SK-N-SH (cell line): Measurements from ENCODE around the gene ZSCAN22. TPM values are rescaled to one million over a fixed set of nuclear protein-coding genes. Genes with fewer than 3 reads are reported as not detected.

ENCODE experiments used
- CTCF ChIA-PET: fragments of 300-600, 350-600 bp; formaldehyde crosslinking; extraction: SDS; loops from one replicate; lab custom pipeline; 2021; lab: Yijun Ruan, JAX
- POLR2A ChIA-PET: fragments of 350-600 bp; sonication (Branson Sonifier 250); formaldehyde crosslinking; extraction: SDS; loops from one replicate; lab custom pipeline; 2020; ENCODE audit warnings: antibody characterized with exemption, inconsistent platforms; lab: Yijun Ruan, JAX
- DNase-seq: peaks from one replicate; pipeline ENCODE4 v3.0.0; 2012
- H2AFZ ChIP-seq: fragments of 200-600 bp; sonication (generic); 2 replicates; pipeline ENCODE4 v1.8.1; 2016; ENCODE audit warnings: antibody characterized with exemption, mild to moderate bottlenecking, low read depth
- H3F3A ChIP-seq: fragments of 200-600 bp; sonication (generic); replicated peaks from 2 replicates; pipeline ENCODE3; 2016; ENCODE audit warnings: antibody characterized with exemption, mild to moderate bottlenecking; ENCODE audit not compliant: insufficient read depth
- H3K27ac ChIP-seq, 2 experiments: fragments of 200-500 bp in 1 of 2; fragments of 200-600 bp in 1 of 2; sonication (Bioruptor generic) in 1 of 2; sonication (generic), shearing (Covaris generic) in 1 of 2; 2 replicates each; pipeline versions ENCODE4 v1.5.1 to v1.6.1; 2014 to 2016; ENCODE audit warnings: low read depth in 2 of 2, inconsistent platforms in 1 of 2, low read length in 1 of 2, mild to moderate bottlenecking in 1 of 2, mixed read lengths in 1 of 2
- H3K27me3 ChIP-seq: fragments of 200-600 bp; sonication (generic), shearing (Covaris generic); 2 replicates; pipeline ENCODE4 v1.6.1; 2016; ENCODE audit warnings: mixed run types; ENCODE audit not compliant: insufficient read depth
- H3K36me3 ChIP-seq, 2 experiments: fragments of 200-500 bp in 1 of 2; fragments of 200-600 bp in 1 of 2; sonication (Bioruptor generic) in 1 of 2; sonication (generic) in 1 of 2; replicated peaks in 1 of 2; 2 replicates each; pipeline versions ENCODE3 to v1.5.1; 2014 to 2016; ENCODE audit warnings: low read length in 1 of 2, mild to moderate bottlenecking in 1 of 2; ENCODE audit not compliant: insufficient read depth in 2 of 2, control insufficient read depth in 1 of 2
- H3K4me1 ChIP-seq, 2 experiments: fragments of 200-500 bp in 1 of 2; fragments of 200-600 bp in 1 of 2; sonication (Bioruptor generic) in 1 of 2; sonication (generic), shearing (Covaris generic) in 1 of 2; 2 replicates each; pipeline versions ENCODE4 v1.5.1 to v1.6.1; 2014 to 2016; ENCODE audit warnings: low read depth in 1 of 2, low read length in 1 of 2, mixed run types in 1 of 2; ENCODE audit not compliant: insufficient read depth in 2 of 2, control insufficient read depth in 1 of 2
- H3K4me2 ChIP-seq: fragments of 200-600 bp; sonication (generic), shearing (Covaris generic); 2 replicates; pipeline ENCODE4 v1.6.1; 2017; ENCODE audit warnings: mixed run types
- H3K4me3 ChIP-seq, 2 experiments: fragments of 200-500 bp in 1 of 2; fragments of 200-600 bp in 1 of 2; sonication (Bioruptor generic) in 1 of 2; sonication (generic), shearing (Covaris generic) in 1 of 2; 2 replicates each; pipeline versions ENCODE4 v1.5.1 to v1.8.1; 2014 to 2016; ENCODE audit warnings: low read depth in 2 of 2, inconsistent platforms in 1 of 2, low read length in 1 of 2, mild to moderate bottlenecking in 1 of 2, mixed read lengths in 1 of 2, moderate library complexity in 1 of 2
- H3K79me2 ChIP-seq: fragments of 200-600 bp; sonication (generic); 2 replicates; pipeline ENCODE4 v1.8.1; 2017; ENCODE audit warnings: mild to moderate bottlenecking; ENCODE audit not compliant: insufficient read depth
- H3K9ac ChIP-seq: fragments of 200-600 bp; sonication (generic); 2 replicates; pipeline ENCODE4 v1.6.1; 2017; ENCODE audit warnings: mixed run types
- H3K9me2 ChIP-seq: fragments of 200-600 bp; sonication (generic); 2 replicates; pipeline ENCODE4 v1.6.1; 2017; ENCODE audit warnings: mixed run types
- H3K9me3 ChIP-seq: fragments of 200-600 bp; sonication (generic); 2 replicates; pipeline ENCODE4 v1.6.1; 2017; ENCODE audit warnings: mixed run types, mild to moderate bottlenecking, moderate library complexity
- H4K20me1 ChIP-seq: fragments of 200-600 bp; sonication (generic); 2 replicates; pipeline ENCODE4 v1.6.1; 2017; ENCODE audit warnings: mild to moderate bottlenecking, mixed run types; ENCODE audit not compliant: insufficient read depth
- CHD2 ChIP-seq: fragments of 150-350 bp; IDR thresholded peaks from 2 replicates; pipeline ENCODE4 v1.6.1; 2018; ENCODE audit warnings: low read length; ENCODE audit not compliant: partially characterized antibody
- ELF1 ChIP-seq: IDR thresholded peaks from 2 replicates; pipeline ENCODE4 v1.4.0; 2012
- EP300 ChIP-seq, 2 experiments: IDR thresholded peaks; 2 replicates each; pipeline versions ENCODE4 v1.4.0 to v1.6.1; 2012; ENCODE audit warnings: borderline replicate concordance in 1 of 2, low read depth in 1 of 2, low read length in 1 of 2
- FOXM1 ChIP-seq: IDR thresholded peaks from 2 replicates; pipeline ENCODE4 v1.4.0; 2012; ENCODE audit warnings: low read depth, mild to moderate bottlenecking
- GABPA ChIP-seq: IDR thresholded peaks from 2 replicates; pipeline ENCODE4 v1.4.0; 2012; ENCODE audit warnings: low read depth, mild to moderate bottlenecking
- GATA2 ChIP-seq: sonication (generic); formaldehyde crosslinking; IDR thresholded peaks from 2 replicates; pipeline ENCODE4 v1.5.0; 2020; ENCODE audit warnings: mild to moderate bottlenecking, missing genetic modification reagents
- NRF1 ChIP-seq: IDR thresholded peaks from 2 replicates; pipeline ENCODE4 v1.6.1; 2012; ENCODE audit warnings: low read depth, mild to moderate bottlenecking, low read length
- RCOR1 ChIP-seq: fragments of 150-350 bp; IDR thresholded peaks from 2 replicates; pipeline ENCODE4 v1.6.1; 2017; ENCODE audit warnings: antibody characterized with exemption, low read length
- RFX5 ChIP-seq: IDR thresholded peaks from 2 replicates; pipeline ENCODE4 v1.6.1; 2012; ENCODE audit warnings: mild to moderate bottlenecking, improper control_type of control experiment, low read length
- RXRA ChIP-seq: IDR thresholded peaks from 2 replicates; pipeline ENCODE4 v1.4.0; 2012; ENCODE audit warnings: low read depth, mild to moderate bottlenecking, borderline replicate concordance
- SMC3 ChIP-seq: IDR thresholded peaks from 2 replicates; pipeline ENCODE4 v1.6.1; 2012; ENCODE audit warnings: low read depth, low read length, improper control_type of control experiment
- TCF12 ChIP-seq: IDR thresholded peaks from 2 replicates; pipeline ENCODE4 v1.4.0; 2012
- whole genome bisulfite sequencing: methylation state at CpG from one replicate; pipeline ENCODE4 v1.1.6; 2017; ENCODE audit warnings: low lambda C conversion rate; 5-methylcytosine and 5-hydroxymethylcytosine counted together
- polyA plus RNA-seq, 3 experiments: library from polyadenylated mRNA; depleted of rRNA; stranded (reverse); fragments of >200 nt; gene quantifications; 2 replicates each; pipeline ENCODE4 v1.2.3, GENCODE V29; 2012
- TF ChIP-seq, protein P1 (sequence below): IDR thresholded peaks from 2 replicates; pipeline ENCODE4 v1.4.0; 2012; ENCODE audit warnings: low read depth
- TF ChIP-seq, protein P2 (sequence below): fragments of 150-350 bp; IDR thresholded peaks from 2 replicates; pipeline ENCODE4 v1.6.1; 2016; ENCODE audit warnings: mild to moderate bottlenecking, low read depth, low read length

The ZSCAN22 gene
- polyA plus RNA-seq, 1 of the 3 experiments (the other 2 are of a cell fraction) = 2.3 TPM

DNA sequence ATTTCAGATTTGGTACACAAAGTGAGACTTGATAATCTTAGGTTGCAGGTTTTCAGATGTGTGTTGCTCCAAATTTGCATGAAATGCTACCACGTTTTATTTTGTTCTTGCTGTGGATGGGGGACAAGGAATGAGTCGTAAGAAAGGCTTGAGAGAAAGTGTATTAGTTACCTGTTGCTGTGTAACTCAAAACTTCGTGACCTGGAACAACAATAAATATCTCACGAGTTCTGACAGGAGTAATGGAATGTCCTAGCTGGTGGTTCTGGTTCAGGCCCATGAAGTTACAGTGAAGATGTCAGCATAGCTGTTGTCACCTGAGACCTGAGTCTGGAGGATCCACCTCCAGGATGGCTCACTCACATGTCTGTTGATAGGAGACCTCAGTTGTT is 46.9 kb upstream of the ZSCAN22 start:
- TF ChIP-seq ELF1 = no peak
- no peak for TF ChIP-seq RCOR1
- TF ChIP-seq EP300 (IDR thresholded peaks at IDR 0.05; ENCODE audit: borderline replicate concordance in 1 of 2, low read depth in 1 of 2, low read length in 1 of 2) = no peak
- no peak for TF ChIP-seq FOXM1
- no peak for TF ChIP-seq RXRA
- no peak for TF ChIP-seq GATA2 (CRISPR knock-in tag)
- TF ChIP-seq GABPA = no peak
- TF ChIP-seq, protein P1, sequence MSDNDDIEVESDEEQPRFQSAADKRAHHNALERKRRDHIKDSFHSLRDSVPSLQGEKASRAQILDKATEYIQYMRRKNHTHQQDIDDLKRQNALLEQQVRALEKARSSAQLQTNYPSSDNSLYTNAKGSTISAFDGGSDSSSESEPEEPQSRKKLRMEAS = no peak
- TF ChIP-seq, protein P2, sequence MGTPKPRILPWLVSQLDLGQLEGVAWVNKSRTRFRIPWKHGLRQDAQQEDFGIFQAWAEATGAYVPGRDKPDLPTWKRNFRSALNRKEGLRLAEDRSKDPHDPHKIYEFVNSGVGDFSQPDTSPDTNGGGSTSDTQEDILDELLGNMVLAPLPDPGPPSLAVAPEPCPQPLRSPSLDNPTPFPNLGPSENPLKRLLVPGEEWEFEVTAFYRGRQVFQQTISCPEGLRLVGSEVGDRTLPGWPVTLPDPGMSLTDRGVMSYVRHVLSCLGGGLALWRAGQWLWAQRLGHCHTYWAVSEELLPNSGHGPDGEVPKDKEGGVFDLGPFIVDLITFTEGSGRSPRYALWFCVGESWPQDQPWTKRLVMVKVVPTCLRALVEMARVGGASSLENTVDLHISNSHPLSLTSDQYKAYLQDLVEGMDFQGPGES = no peak
- Histone ChIP-seq H3K9ac (no peak overlapping the region), H3K36me3 (peaks cover 3 to 34% of the 10 kb centered on the region in 2 experiments), H3K27ac (peak overlapping the region in 1 of 2 experiments; percentile 93; a peak in 2 of 4 replicates), H3K9me3 (peaks cover 8% of the 10 kb centered on the region; the same call in 1 of the 2 replicates), H3K4me3 (peak overlapping the region; percentile 81 to 83), H3K4me2 (peak overlapping the region; percentile 90), H4K20me1 (no peaks in the 10 kb centered on the region), H3K9me2 (no peaks in the 10 kb centered on the region), H3F3A (peaks cover 9% of the 10 kb centered on the region), H3K79me2 (peaks cover 69% of the 10 kb centered on the region), H3K27me3 (no peaks in the 10 kb centered on the region), H2AFZ (no peak overlapping the region), H3K4me1 (peaks cover 5 to 7% of the 10 kb centered on the region in 2 experiments; a peak in 1 of 4 replicates)
- DNase-seq = no peak
- WGBS = 94% methylated on average over 4 of the region's 4 CpGs
- POLR2A ChIA-PET = interaction anchor here (0.6 to 2.0 kb wide), 3 partner anchors 8 to 47 kb away, joined by 3 to 8 read pairs (median 3); partner anchors contain the start of gene ZSCAN22
- CTCF ChIA-PET = no interaction called here

DNA sequence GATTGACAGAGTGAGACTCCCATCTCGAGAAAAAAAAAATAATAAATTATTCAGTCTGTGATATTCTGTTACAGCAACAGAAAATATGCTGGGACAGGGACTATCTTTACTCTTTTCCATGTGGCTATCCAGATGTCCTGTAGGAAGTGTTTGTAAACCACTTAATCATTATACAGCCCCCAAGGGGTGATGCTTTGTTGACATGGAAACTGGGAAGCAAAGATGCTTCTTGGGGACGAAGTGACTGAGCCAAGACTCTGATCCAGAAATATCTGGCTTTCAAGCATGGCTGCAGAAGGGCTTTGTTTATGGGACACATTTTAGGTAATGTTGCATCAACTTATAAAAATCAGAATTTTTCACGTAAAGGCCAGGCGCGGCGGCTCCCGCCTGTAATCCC is 42.6 kb upstream of the ZSCAN22 start:
- H3K9me3 ChIP-seq = no peaks in the 10 kb centered on the region
- H3K36me3 ChIP-seq = peaks cover 33 to 67% of the 10 kb centered on the region in 2 experiments
- H3K9ac ChIP-seq = no peak overlapping the region
- peaks cover 4% of the 10 kb centered on the region for H3F3A ChIP-seq
- H3K4me1 ChIP-seq = peaks cover 5 to 7% of the 10 kb centered on the region in 2 experiments; a peak in 1 of 4 replicates
- H3K27ac ChIP-seq = no peak overlapping the region
- TF ChIP-seq RXRA (no peak), SMC3 (no peak), GATA2 (CRISPR knock-in tag) (no peak), TCF12 (no peak), CHD2 (no peak), EP300 (IDR thresholded peaks at IDR 0.05; ENCODE audit: borderline replicate concordance in 1 of 2, low read depth in 1 of 2, low read length in 1 of 2) (no peak), FOXM1 (no peak), RFX5 (no peak), NRF1 (no peak)
- TF ChIP-seq, protein P2 = no peak
- POLR2A ChIA-PET = no interaction called here
- CTCF ChIA-PET = no interaction called here
- H3K9me2 ChIP-seq = no peaks in the 10 kb centered on the region
- no peaks in the 10 kb centered on the region for H3K27me3 ChIP-seq
- no peak for DNase-seq
- H2AFZ ChIP-seq = no peak overlapping the region
- peaks cover 58% of the 10 kb centered on the region for H3K79me2 ChIP-seq
- WGBS = 88% methylated on average over 7 of the region's 7 CpGs
- no peak overlapping the region for H3K4me3 ChIP-seq
- no peaks in the 10 kb centered on the region for H4K20me1 ChIP-seq
- no peak overlapping the region for H3K4me2 ChIP-seq
